ENCODE data around the gene STAG2. TPM values are rescaled to one million over a fixed set of nuclear protein-coding genes. Genes with fewer than 3 reads are reported as not detected.
"Not testable (repeated sequence)": the region's sequence is repeated elsewhere in the genome, so short reads cannot be mapped to it uniquely, and the experiment has no call there.

The STAG2 gene
- total RNA-seq, 1 experiment from 2014 or later: 119 TPM

GRCh38 chrX:124127496-124127895 lies 166.0 kb downstream of the STAG2 start:
- Histone ChIP-seq H3K27ac (ENCODE audit: low read depth, low read length, poor library complexity, severe bottlenecking) (no peak overlapping the region), H3K36me3 (ENCODE audit: insufficient read depth, low read length, poor library complexity, severe bottlenecking) (no peaks in the 10 kb centered on the region), H3K9me3 (ENCODE audit: low read depth, low read length, poor library complexity, severe bottlenecking) (no peaks in the 10 kb centered on the region), H3K4me3 (ENCODE audit: low read depth, low read length, poor library complexity, severe bottlenecking) (no peak overlapping the region), H3K4me1 (ENCODE audit: insufficient read depth, low read length, poor library complexity, severe bottlenecking) (no peaks in the 10 kb centered on the region), H3K27me3 (replicated peaks; ENCODE audit: insufficient read depth, low read depth, low read length, poor library complexity) (no peaks in the 10 kb centered on the region)
- CTCF ChIA-PET: no interaction called here
- no TSS peak for BruUV-seq (replicated peaks)
- TF ChIP-seq, protein P1, sequence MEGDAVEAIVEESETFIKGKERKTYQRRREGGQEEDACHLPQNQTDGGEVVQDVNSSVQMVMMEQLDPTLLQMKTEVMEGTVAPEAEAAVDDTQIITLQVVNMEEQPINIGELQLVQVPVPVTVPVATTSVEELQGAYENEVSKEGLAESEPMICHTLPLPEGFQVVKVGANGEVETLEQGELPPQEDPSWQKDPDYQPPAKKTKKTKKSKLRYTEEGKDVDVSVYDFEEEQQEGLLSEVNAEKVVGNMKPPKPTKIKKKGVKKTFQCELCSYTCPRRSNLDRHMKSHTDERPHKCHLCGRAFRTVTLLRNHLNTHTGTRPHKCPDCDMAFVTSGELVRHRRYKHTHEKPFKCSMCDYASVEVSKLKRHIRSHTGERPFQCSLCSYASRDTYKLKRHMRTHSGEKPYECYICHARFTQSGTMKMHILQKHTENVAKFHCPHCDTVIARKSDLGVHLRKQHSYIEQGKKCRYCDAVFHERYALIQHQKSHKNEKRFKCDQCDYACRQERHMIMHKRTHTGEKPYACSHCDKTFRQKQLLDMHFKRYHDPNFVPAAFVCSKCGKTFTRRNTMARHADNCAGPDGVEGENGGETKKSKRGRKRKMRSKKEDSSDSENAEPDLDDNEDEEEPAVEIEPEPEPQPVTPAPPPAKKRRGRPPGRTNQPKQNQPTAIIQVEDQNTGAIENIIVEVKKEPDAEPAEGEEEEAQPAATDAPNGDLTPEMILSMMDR (conservative IDR thresholded peaks at IDR 0.05; ENCODE audit: low read depth, low read length): no peak
- TF ChIP-seq EZH2 (IDR thresholded peaks at IDR 0.05; ENCODE audit: borderline replicate concordance, low read depth, low read length, poor library complexity, severe bottlenecking): no peak
- intact Hi-C loops (cut with micrococcal nuclease; ENCODE audit: unreplicated experiment): no loop called here
- no peak for DNase-seq (ENCODE audit: low spot score)
- POLR2A ChIA-PET (ENCODE audit: low non-redundant PET): no interaction called here

DNA sequence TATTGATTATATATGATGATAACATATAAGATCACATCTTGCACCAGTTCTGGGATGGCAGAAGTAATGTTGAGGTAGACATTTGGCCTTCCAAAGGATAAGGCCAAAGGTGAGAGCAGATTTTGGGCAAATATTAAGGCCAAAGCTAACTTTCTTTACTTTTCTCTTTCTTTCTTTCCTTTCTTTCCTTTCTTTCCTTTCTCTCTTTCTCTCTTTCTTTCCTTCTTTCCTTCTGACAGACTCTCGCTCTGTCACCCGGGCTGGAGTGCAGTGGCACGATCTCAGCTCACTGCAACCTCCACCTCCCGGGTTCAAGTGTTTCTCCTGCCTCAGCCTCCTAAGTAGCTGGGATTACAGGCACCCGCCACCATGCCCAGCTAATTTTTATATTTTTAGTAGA lies 170.9 kb downstream of the STAG2 start:
- BruUV-seq (replicated peaks); DNase-seq (ENCODE audit: low spot score); POLR2A ChIA-PET (ENCODE audit: low non-redundant PET); CTCF ChIA-PET; H3K27ac ChIP-seq (ENCODE audit: low read depth, low read length, poor library complexity, severe bottlenecking); H3K9me3 ChIP-seq (ENCODE audit: low read depth, low read length, poor library complexity, severe bottlenecking); intact Hi-C loops (cut with micrococcal nuclease; ENCODE audit: unreplicated experiment); H3K36me3 ChIP-seq (ENCODE audit: insufficient read depth, low read length, poor library complexity, severe bottlenecking); H3K4me3 ChIP-seq (ENCODE audit: low read depth, low read length, poor library complexity, severe bottlenecking); H3K4me1 ChIP-seq (ENCODE audit: insufficient read depth, low read length, poor library complexity, severe bottlenecking); H3K27me3 ChIP-seq (replicated peaks; ENCODE audit: insufficient read depth, low read depth, low read length, poor library complexity): not testable (repeated sequence)

- no peak for DNase-seq (ENCODE audit: low spot score)
- TF ChIP-seq, protein P1 (conservative IDR thresholded peaks at IDR 0.05; ENCODE audit: low read depth, low read length): no peak
- no peak for TF ChIP-seq EZH2 (IDR thresholded peaks at IDR 0.05; ENCODE audit: borderline replicate concordance, low read depth, low read length, poor library complexity, severe bottlenecking)
- Histone ChIP-seq H3K4me1 (ENCODE audit: insufficient read depth, low read length, poor library complexity, severe bottlenecking) (no peaks in the 10 kb centered on the region), H3K27ac (ENCODE audit: low read depth, low read length, poor library complexity, severe bottlenecking) (no peak overlapping the region), H3K9me3 (ENCODE audit: low read depth, low read length, poor library complexity, severe bottlenecking) (peaks cover 8% of the 10 kb centered on the region), H3K36me3 (ENCODE audit: insufficient read depth, low read length, poor library complexity, severe bottlenecking) (no peaks in the 10 kb centered on the region), H3K27me3 (replicated peaks; ENCODE audit: insufficient read depth, low read depth, low read length, poor library complexity) (no peaks in the 10 kb centered on the region), H3K4me3 (ENCODE audit: low read depth, low read length, poor library complexity, severe bottlenecking) (no peak overlapping the region)
- ChIA-PET POLR2A (ENCODE audit: low non-redundant PET) (no interaction called here), CTCF (no interaction called here)
- intact Hi-C loops (cut with micrococcal nuclease; ENCODE audit: unreplicated experiment): no loop called here
- no TSS peak for BruUV-seq (replicated peaks)
These were observed 184.2 kb downstream of the STAG2 start for GRCh38 chrX:124145749-124146148.

GRCh38 chrX:124151195-124151594 lies 189.7 kb downstream of the STAG2 start:
- TF ChIP-seq EZH2 (IDR thresholded peaks at IDR 0.05; ENCODE audit: borderline replicate concordance, low read depth, low read length, poor library complexity, severe bottlenecking): no peak
- TF ChIP-seq, protein P1 (conservative IDR thresholded peaks at IDR 0.05; ENCODE audit: low read depth, low read length): no peak
- no peak for DNase-seq (ENCODE audit: low spot score)
- Histone ChIP-seq H3K4me1 (ENCODE audit: insufficient read depth, low read length, poor library complexity, severe bottlenecking) (no peaks in the 10 kb centered on the region), H3K27me3 (replicated peaks; ENCODE audit: insufficient read depth, low read depth, low read length, poor library complexity) (no peaks in the 10 kb centered on the region), H3K36me3 (ENCODE audit: insufficient read depth, low read length, poor library complexity, severe bottlenecking) (no peaks in the 10 kb centered on the region), H3K9me3 (ENCODE audit: low read depth, low read length, poor library complexity, severe bottlenecking) (peaks cover 10% of the 10 kb centered on the region), H3K4me3 (ENCODE audit: low read depth, low read length, poor library complexity, severe bottlenecking) (no peak overlapping the region), H3K27ac (ENCODE audit: low read depth, low read length, poor library complexity, severe bottlenecking) (no peak overlapping the region)
- ChIA-PET POLR2A (ENCODE audit: low non-redundant PET) (no interaction called here), CTCF (no interaction called here)
- BruUV-seq (replicated peaks): no TSS peak
- intact Hi-C loops (cut with micrococcal nuclease; ENCODE audit: unreplicated experiment): no loop called here

Data from A673 (cell line).